CD4-positive, CD25-positive, alpha-beta regulatory T cell (primary cell): ENCODE measurements around the gene CTNNA2. TPM values are rescaled to one million over a fixed set of nuclear protein-coding genes. Genes with fewer than 3 reads are reported as not detected.
"Not testable (repeated sequence)": the region's sequence is repeated elsewhere in the genome, so short reads cannot be mapped to it uniquely, and the experiment has no call there.

Source experiments
- ATAC-seq, 2 donors: fragments of 150-1000 bp; cut with Tn5 transposase; one replicate each; pipeline ENCODE4 v1.10.0; 2021; ENCODE audit warnings: low read depth in 2 of 2, moderate number of reproducible peaks in 2 of 2, moderate library complexity in 1 of 2
- DNase-seq, 3 donors: peaks; one replicate each; pipeline versions ENCODE4 v3.0.0 to v3.0.0-alpha.2; 2012 to 2022; ENCODE audit warnings: mixed read lengths in 1 of 3
- H3K27ac ChIP-seq: one replicate; pipeline ENCODE4 v1.7.0; 2013; ENCODE audit warnings: mild to moderate bottlenecking, low read length; ENCODE audit not compliant: insufficient read depth, poor library complexity, severe bottlenecking
- H3K27me3 ChIP-seq: one replicate; pipeline ENCODE4 v1.7.0; 2013; ENCODE audit warnings: low read length; ENCODE audit not compliant: control insufficient read depth, insufficient read depth
- H3K36me3 ChIP-seq: one replicate; pipeline ENCODE4 v1.7.0; 2013; ENCODE audit warnings: mild to moderate bottlenecking, low read length, moderate library complexity; ENCODE audit not compliant: control insufficient read depth, insufficient read depth
- H3K4me1 ChIP-seq: 2 replicates; pipeline ENCODE4 v1.7.0; 2013; ENCODE audit warnings: mild to moderate bottlenecking, low read length; ENCODE audit not compliant: insufficient read depth, control insufficient read depth, poor library complexity, severe bottlenecking
- H3K4me3 ChIP-seq: one replicate; pipeline ENCODE4 v1.7.0; 2013; ENCODE audit warnings: low read depth, mild to moderate bottlenecking, low read length, moderate library complexity
- H3K9me3 ChIP-seq, 2 experiments: 1 replicate in 1 of 2; 2 replicates in 1 of 2; pipeline ENCODE4 v1.7.0; 2013; ENCODE audit warnings: low read length in 2 of 2, mild to moderate bottlenecking in 1 of 2, moderate library complexity in 1 of 2; ENCODE audit not compliant: control insufficient read depth in 2 of 2
- H3K27ac Mint-ChIP-seq, 3 donors: one replicate each; pipeline ENCODE4 v1.8.0; 2020 to 2022; ENCODE audit warnings: mild to moderate bottlenecking in 3 of 3, mixed read lengths in 3 of 3, moderate library complexity in 2 of 3
- H3K27me3 Mint-ChIP-seq: one replicate; pipeline ENCODE4 v1.8.0; 2022; ENCODE audit warnings: mild to moderate bottlenecking, mixed read lengths
- H3K36me3 Mint-ChIP-seq: one replicate; pipeline ENCODE4 v1.8.0; 2020; ENCODE audit warnings: mixed read lengths
- H3K4me1 Mint-ChIP-seq, 4 donors: one replicate each; pipeline ENCODE4 v1.8.0; 2020 to 2022; ENCODE audit warnings: mixed read lengths in 4 of 4, mild to moderate bottlenecking in 1 of 4
- H3K4me3 Mint-ChIP-seq, 4 donors: one replicate each; pipeline ENCODE4 v1.8.0; 2020 to 2022; ENCODE audit warnings: mild to moderate bottlenecking in 4 of 4, mixed read lengths in 4 of 4, moderate library complexity in 3 of 4
- H3K9me3 Mint-ChIP-seq, 7 donors: one replicate each; pipeline ENCODE4 v1.8.0; 2020 to 2022; ENCODE audit warnings: mixed read lengths in 7 of 7, mild to moderate bottlenecking in 3 of 7, moderate library complexity in 2 of 7
- polyA plus RNA-seq, 4 donors: library from polyadenylated mRNA; unstranded; fragments of 300-500 nt; fragmentation: Illumina TruSeq; gene quantifications; one replicate each; pipeline ENCODE4 v1.2.3, GENCODE V29; 2021
- total RNA-seq: library from RNA; stranded (reverse); gene quantifications from one replicate; pipeline ENCODE4 v1.2.3, GENCODE V29; 2022

CTNNA2 gene
- total and polyA plus RNA-seq, 5 donors from 2014 or later, result not detected

DNA sequence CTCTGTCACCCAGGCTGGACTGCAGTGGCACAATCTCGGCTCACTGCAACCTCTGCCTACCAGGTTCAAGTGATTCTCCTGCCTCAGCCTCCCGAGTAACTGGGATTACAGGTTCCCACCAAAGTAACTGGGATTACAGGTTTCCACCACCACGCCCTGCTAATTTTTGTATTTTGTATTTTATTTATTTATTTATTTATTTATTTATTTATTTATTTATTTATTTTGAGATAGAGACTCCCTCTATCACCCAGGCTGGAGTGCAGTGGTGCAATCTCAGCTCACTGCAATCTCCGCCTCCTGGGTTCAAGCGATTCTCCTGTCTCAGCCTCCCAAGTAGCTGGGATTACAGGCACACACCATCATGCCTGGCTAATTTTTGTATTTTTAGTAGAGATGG lies 633.9 kb downstream of the CTNNA2 start:
- H3K36me3 ChIP-seq, DNase-seq, ATAC-seq, H3K4me3 Mint-ChIP-seq, H3K9me3 ChIP-seq, H3K27me3 Mint-ChIP-seq, H3K27ac Mint-ChIP-seq, H3K27ac ChIP-seq, H3K4me1 Mint-ChIP-seq, H3K4me3 ChIP-seq, H3K27me3 ChIP-seq, H3K4me1 ChIP-seq, H3K36me3 Mint-ChIP-seq: not testable (repeated sequence)
- H3K9me3 Mint-ChIP-seq, result peaks cover 1 to 16% (median 8%) of the 10 kb centered on the region in 7 donors

DNA sequence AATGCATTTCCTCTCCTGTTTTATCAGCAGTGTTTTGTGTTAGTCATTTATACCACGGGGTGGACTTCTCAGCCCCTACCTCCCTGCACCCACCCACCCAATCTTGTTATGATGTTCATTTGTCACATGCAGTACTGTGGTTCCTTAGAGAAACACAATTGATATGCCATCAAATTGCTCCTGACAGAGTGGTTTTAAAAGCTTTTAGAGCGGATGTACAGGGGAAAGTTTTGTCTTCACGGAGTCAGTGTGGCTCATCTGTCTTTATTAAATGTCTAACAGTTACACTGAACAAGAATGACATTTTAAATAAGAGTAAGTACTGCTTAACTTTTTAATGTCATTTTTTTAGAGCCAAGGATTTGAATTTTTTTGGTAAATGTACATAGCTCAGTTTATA lies 634.8 kb downstream of the CTNNA2 start:
- Mint-ChIP-seq H3K4me3 (no peak overlapping the region), H3K36me3 (no peaks in the 10 kb centered on the region), H3K27me3 (no peaks in the 10 kb centered on the region), H3K9me3 (peaks cover 0 to 16% (median 7%) of the 10 kb centered on the region in 7 donors), H3K4me1 (no peaks in the 10 kb centered on the region), H3K27ac (no peak overlapping the region)
- Histone ChIP-seq H3K4me1 (no peaks in the 10 kb centered on the region), H3K36me3 (no peaks in the 10 kb centered on the region), H3K9me3 (no peaks in the 10 kb centered on the region), H3K4me3 (no peak overlapping the region), H3K27me3 (no peaks in the 10 kb centered on the region), H3K27ac (no peak overlapping the region)
- DNase-seq (no peak), ATAC-seq (no peak)

DNA sequence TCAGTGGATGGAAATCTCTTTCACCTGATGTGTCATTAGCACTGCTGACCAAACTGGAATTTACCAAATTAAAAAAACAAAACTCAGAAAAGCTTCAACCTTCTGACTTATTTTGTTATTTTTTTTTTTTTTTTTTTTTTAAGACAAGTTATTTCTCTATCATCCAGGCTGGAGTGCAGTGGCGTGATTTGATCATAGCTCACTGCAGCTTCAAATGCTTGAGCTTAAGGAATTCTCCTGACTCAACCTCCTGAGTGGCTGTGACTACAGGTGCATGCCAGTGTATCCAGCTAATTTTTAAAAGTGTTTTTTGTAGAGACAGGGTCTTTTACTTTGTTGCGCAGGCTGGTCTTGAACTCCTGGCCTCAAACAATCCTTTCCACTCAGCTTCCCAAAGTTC lies 636.1 kb downstream of the CTNNA2 start:
- H3K27ac ChIP-seq, result no peak overlapping the region

DNA sequence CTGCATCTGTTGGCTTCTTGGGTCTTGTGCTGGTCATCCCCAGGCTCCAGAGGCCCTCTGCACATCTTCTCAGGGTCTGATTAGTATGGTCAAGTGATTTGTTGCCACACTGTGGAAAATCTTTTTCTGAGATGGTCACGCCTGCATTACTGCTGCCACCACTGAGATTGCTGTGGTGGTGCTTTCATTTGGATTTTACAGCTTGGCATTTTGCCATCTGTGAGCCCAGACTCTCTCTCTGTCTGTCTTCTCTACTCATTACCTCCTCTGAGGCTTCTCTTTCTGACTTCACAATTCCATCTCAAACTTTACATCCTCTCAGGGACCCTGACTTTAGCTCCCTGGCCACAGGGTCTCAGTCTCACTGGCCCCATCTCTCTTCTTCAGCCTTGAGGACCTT lies 637.1 kb downstream of the CTNNA2 start:
- no peaks in the 10 kb centered on the region for H3K9me3 ChIP-seq
- Mint-ChIP-seq H3K4me3 (no peak overlapping the region), H3K36me3 (no peaks in the 10 kb centered on the region), H3K4me1 (no peaks in the 10 kb centered on the region), H3K27me3 (no peaks in the 10 kb centered on the region), H3K27ac (no peak overlapping the region), H3K9me3 (peaks cover 0 to 11% (median 6%) of the 10 kb centered on the region in 7 donors)
- H3K27ac ChIP-seq, result no peak overlapping the region
- H3K36me3 ChIP-seq, result no peaks in the 10 kb centered on the region
- H3K27me3 ChIP-seq, result no peaks in the 10 kb centered on the region
- no peak overlapping the region for H3K4me3 ChIP-seq
- DNase-seq, result no peak
- no peaks in the 10 kb centered on the region for H3K4me1 ChIP-seq
- ATAC-seq, result no peak

More for the DNA sequence above, 636.1 kb downstream of the CTNNA2 start:
- no peaks in the 10 kb centered on the region for H3K27me3 ChIP-seq
- no peak overlapping the region for H3K4me3 ChIP-seq
- H3K4me1 ChIP-seq, result no peaks in the 10 kb centered on the region
- no peak overlapping the region for H3K4me3 Mint-ChIP-seq
- no peaks in the 10 kb centered on the region for H3K9me3 ChIP-seq
- no peaks in the 10 kb centered on the region for H3K4me1 Mint-ChIP-seq
- peaks cover 0 to 16% (median 7%) of the 10 kb centered on the region in 7 donors for H3K9me3 Mint-ChIP-seq
- DNase-seq (no peak), ATAC-seq (no peak)
- no peaks in the 10 kb centered on the region for H3K36me3 Mint-ChIP-seq
- H3K36me3 ChIP-seq, result no peaks in the 10 kb centered on the region
- H3K27ac Mint-ChIP-seq, result no peak overlapping the region
- H3K27me3 Mint-ChIP-seq, result no peaks in the 10 kb centered on the region

DNA sequence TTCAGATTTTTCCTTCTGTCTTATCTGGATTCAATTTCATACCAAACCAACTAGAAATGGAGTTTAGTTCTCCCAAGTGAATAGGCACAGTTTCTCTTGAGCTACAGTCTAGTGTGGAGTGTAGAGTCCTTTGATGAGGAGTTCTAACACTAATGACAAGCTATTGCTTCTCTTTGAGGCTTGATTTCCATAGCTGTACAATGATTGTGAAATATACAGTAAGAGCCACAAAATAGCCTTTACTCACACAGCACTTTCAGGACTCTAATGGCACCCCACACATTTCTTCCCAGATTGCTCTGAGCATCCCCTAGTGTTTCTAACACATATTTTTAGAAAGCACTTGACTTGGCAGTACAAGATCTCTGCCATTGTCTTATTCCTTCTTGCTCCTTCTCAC lies 638.4 kb downstream of the CTNNA2 start:
- no peak overlapping the region for H3K27ac ChIP-seq
- no peaks in the 10 kb centered on the region for H3K27me3 ChIP-seq
- no peak for ATAC-seq
- H3K4me3 ChIP-seq, result no peak overlapping the region
- H3K36me3 Mint-ChIP-seq, result no peaks in the 10 kb centered on the region
- H3K4me3 Mint-ChIP-seq, result no peak overlapping the region
- no peak for DNase-seq
- peaks cover 0 to 15% (median 7%) of the 10 kb centered on the region in 7 donors for H3K9me3 Mint-ChIP-seq
- H3K4me1 ChIP-seq, result no peaks in the 10 kb centered on the region
- no peak overlapping the region for H3K27ac Mint-ChIP-seq
- H3K27me3 Mint-ChIP-seq, result no peaks in the 10 kb centered on the region
- no peaks in the 10 kb centered on the region for H3K9me3 ChIP-seq
- no peaks in the 10 kb centered on the region for H3K4me1 Mint-ChIP-seq
- no peaks in the 10 kb centered on the region for H3K36me3 ChIP-seq

DNA sequence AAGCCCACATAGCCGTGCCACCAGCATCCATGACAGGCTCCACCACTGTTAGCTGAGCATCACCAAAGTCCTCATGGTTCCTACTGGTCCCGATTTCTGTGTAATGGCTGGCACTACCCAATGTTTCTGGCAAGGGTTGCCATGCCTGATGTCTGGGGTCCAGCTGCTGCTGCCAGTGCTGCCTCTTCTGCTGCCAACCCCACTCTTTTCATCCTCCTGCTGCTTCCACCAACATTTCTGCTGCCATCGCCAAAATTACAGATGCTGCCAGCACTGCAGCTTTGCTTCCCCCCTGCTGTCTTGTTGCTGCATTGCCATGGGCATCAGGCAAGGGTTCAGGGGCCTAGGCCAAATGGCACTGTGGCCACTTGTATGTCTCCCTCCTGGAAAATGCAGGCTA lies 638.8 kb downstream of the CTNNA2 start:
- H3K4me3 Mint-ChIP-seq, result peak overlapping the region in 1 of 4 donors; percentile 12

DNA sequence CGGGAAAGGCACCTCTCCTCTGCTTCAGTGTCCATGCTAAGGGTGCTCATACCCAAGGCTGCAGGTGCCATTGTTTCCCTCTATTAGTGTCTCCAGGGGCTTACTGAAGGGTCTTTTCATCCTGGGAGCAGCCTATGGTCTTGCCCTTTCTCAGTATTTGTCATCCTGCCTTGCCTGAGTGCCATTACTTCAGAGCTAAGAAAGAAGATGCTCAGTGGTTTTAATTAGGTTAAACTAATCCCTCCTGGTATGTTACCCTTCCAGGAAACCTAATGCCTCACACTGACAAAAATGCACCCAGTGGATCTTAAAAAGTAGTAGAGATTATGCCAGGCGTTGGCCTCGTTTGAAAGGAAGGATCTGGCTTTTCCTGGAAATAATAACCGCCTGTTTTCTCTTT lies 640.3 kb downstream of the CTNNA2 start:
- Mint-ChIP-seq H3K4me3 (no peak overlapping the region), H3K27me3 (no peaks in the 10 kb centered on the region), H3K27ac (no peak overlapping the region), H3K9me3 (peaks cover 4 to 21% (median 7%) of the 10 kb centered on the region in 7 donors), H3K4me1 (no peaks in the 10 kb centered on the region), H3K36me3 (no peaks in the 10 kb centered on the region)
- Histone ChIP-seq H3K9me3 (no peaks in the 10 kb centered on the region), H3K4me1 (no peaks in the 10 kb centered on the region), H3K36me3 (no peaks in the 10 kb centered on the region), H3K4me3 (no peak overlapping the region), H3K27ac (no peak overlapping the region), H3K27me3 (no peaks in the 10 kb centered on the region)
- ATAC-seq (no peak), DNase-seq (no peak)

More for the DNA sequence above, 638.8 kb downstream of the CTNNA2 start:
- Histone ChIP-seq H3K9me3 (no peaks in the 10 kb centered on the region), H3K27me3 (no peaks in the 10 kb centered on the region), H3K36me3 (no peaks in the 10 kb centered on the region), H3K27ac (no peak overlapping the region), H3K4me3 (no peak overlapping the region), H3K4me1 (no peaks in the 10 kb centered on the region)
- ATAC-seq, result no peak
- Mint-ChIP-seq H3K9me3 (peaks cover 0 to 15% (median 7%) of the 10 kb centered on the region in 7 donors), H3K36me3 (no peaks in the 10 kb centered on the region), H3K27ac (no peak overlapping the region), H3K4me1 (no peaks in the 10 kb centered on the region), H3K27me3 (no peaks in the 10 kb centered on the region)
- no peak for DNase-seq

DNA sequence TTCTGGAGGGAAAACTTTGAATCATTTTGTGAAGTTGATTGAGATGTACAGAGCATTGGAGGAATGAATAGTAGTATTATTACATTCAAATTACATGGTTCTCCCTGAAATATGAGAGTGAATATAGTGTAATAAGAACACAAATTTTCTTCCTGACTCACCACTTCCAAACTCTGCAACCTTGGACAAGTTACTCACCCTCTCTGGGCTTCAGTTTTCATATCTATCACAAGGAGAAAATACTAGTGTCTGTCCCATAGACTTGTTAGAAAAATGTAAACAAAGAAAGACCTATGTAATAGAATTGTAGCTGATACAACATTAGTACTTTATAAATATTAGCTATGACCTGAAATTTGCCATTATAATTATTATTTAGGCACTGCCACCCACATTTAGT lies 640.9 kb downstream of the CTNNA2 start:
- Mint-ChIP-seq H3K27me3 (no peaks in the 10 kb centered on the region), H3K27ac (no peak overlapping the region), H3K4me1 (no peaks in the 10 kb centered on the region), H3K36me3 (no peaks in the 10 kb centered on the region), H3K4me3 (no peak overlapping the region), H3K9me3 (peaks cover 2 to 24% (median 7%) of the 10 kb centered on the region in 7 donors)
- Histone ChIP-seq H3K36me3 (no peaks in the 10 kb centered on the region), H3K27ac (no peak overlapping the region), H3K4me1 (no peaks in the 10 kb centered on the region), H3K9me3 (no peaks in the 10 kb centered on the region), H3K27me3 (no peaks in the 10 kb centered on the region), H3K4me3 (no peak overlapping the region)
- ATAC-seq (no peak), DNase-seq (no peak)
